ENCODE results near the gene KRT6C.
"Not testable (repeated sequence)": the region's sequence is repeated elsewhere in the genome, so short reads cannot be mapped to it uniquely, and the experiment has no call there.

The KRT6C gene

DNA sequence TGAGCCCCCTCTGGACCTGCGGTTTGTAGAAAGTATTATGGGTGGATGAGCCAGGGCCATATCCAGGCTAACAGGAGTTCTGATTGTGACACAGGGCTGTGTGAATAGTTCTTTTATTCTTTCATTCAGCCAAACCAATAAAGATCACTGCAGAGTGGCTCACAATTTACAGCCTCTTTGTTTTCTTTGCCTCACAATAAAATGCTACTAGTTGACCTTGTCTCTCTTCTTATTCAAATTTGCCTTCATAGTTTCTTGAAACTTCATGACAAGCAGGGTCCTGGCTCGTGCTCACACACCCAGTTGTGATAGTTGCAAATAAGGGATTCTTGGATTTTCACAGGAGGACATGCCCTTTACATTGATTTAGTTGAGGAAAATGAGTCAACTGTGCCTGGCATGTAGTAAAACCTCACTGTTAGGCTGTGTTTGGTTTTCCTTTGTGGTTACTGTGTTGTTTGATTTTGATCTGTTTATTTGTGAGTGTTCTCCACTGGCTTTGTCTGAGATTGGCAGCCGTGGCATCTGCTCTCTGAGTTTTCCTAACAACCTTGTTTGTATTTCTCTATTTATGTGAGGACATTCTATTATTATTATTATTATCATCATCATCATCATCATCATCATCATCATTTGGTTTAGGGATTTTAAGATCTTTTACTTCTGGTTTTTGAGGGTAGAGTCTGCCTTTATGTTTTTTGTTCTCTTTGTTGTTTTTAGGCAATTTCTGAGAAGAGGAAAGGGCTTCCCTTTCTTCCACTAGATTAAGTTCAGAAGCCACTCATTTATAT, 19.0 kb downstream of the KRT6C start:
- DNase-seq = peak; percentile 32

DNA sequence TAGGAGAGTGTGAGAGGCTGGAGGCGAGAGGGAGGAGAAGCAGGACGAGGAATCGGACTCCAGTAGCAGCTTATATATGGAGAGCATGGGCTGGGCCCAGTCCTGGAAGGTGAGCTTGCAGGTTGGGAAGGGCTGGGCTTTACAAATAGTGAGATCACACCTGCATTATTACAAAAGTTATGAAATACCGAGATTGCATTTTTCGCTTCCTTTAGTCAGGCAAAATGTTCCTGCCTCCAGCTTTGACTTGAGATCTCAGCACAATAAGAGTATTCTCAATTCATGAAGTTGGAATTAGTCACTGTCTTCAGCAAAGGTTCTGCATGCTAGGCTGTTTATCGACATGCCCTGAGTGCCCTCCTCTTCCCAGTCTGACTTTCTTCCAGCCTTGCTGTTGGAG, 21.5 kb downstream of the KRT6C start, which contains the start of gene KRT6B:
KRT6B (minus strand) TSS at position 46 of the 400 bp plus-strand sequence. CDS start 68 bp downstream, outside the sequence.
- DNase-seq = no peak

DNA sequence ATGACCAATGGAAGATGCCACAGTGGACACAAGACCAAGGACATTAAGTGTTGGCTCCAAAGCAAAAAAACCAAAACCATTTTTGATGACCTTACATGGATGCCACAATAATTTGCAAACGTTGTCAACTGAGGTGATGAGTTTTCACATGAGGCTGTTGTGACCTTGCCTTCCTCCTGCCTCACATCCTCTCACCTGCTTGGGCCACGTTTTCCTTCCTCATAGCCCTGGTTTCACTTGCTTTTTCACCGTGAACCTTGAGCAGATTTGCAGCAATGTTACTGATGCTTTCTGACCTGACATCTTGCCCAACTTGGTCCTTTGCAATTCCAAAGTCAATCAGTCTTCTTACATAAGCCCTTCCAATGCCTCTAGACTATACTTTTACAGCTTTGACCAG, 25.4 kb downstream of the KRT6C start:
- DNase-seq = no peak

DNA sequence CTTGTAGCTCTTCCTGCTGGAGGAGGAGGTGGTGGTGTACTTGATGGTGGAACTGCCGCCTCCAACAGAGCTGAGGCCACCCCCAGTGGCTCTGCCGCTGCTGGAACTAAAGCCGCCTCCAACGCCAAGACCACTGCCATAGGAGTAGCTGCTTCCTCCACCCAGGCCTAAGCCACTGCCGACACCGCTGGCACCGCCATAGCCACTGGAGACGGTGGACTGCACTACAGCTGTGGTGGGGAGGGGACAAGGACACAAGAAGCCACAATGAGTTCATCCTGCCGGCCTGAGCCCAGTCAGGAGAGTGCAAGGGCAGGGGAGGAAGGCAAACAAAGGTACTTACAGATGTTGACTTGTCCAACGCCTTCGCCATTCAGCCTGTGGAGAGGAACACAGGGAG, 26.4 kb downstream of the KRT6C start:
- not testable (repeated sequence) for DNase-seq

DNA sequence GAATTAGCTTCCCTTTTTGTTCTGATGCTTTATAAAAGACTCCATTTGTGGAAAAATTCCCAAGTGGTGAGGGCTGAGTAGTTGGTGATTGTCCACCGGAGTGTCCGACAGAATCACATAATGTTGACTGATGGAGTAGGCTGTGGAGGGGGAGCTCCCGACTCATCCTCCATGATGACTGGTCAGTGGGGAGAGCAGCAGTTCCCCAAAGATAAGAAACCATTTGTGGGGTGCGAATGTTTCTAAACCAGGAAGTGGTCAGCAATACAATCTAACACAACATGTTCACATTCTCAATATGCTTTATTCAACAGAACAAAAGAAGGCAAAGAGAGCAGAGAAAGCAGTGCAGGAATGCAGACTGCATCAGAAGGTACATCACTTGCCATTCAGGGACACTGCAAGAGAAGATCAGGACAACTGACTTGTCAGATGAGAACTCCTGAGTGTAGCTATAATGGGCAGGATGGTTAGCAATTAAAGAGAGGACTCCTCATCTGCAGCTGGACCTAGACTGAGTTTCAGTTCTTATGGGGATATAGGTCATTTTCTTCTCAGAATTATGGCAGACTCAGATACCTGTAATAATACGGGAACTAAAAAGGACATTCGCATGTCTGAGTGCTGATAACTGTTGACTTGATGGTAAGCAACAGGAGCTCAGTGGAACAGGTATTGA, 27.1 kb downstream of the KRT6C start:
- no peak for DNase-seq

DNA sequence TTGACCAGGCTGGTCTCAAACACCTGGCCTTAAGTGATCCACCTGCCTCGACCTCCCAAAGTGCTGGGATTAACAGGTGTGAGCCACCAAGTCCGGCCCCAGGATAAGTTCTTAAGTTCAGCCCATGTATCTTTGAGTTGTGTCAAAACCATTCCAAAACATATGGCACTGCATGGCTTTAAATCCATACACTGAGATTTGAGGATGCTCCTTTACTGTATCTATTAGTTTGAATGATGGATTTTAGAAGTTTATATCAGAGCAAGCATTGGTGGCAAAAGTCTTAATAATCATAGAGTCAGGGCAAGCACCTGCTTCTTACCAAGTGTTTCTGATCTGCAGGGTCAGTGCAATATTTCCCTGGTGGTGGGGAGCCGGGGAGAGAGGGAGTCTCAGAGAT, 27.7 kb downstream of the KRT6C start:
- no peak for DNase-seq

DNA sequence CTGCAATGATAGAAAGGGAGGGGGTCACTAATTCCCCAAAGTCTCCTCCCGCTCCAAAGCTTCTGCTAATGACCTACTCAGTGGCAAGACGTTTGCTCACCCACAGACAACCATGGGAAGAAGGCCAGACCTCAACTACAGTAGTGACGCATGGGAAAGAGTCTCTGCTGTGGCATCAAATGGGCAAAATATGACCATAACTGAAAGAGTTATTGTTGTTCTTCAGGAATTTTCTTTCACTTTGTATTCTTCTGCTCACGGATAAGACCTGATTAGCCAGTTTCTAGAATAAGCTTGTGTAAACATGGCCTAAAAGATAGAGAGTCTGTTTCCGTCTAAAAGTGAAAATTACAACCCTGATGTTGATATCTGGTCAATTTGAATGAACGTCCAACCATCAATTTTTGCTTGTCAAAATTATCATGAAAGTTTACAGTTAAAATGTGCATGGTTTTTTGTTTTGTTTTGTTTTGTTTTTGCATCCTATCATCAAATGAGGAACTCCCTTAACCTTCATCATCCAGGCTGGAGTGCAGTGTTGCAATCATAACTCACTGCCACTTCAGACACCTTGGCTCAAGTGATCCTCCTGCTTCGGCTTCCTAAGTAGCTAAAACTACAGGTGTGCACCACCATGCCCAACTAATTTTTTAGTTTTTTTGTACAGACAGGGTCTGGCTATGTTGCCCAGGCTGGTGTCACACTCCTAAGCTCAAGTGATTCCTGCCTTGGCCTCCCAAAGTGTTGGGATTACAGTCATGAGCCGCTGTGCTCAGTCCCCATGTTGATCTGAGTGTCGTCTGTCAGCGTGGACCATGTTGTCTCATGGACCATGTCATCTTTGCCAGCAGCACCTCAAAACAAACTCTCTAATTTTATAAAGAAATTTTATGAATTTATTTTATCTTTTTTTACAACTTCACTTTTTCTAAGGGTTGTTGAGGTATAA, 28.7 kb downstream of the KRT6C start:
- peak; percentile 31 for DNase-seq

DNA sequence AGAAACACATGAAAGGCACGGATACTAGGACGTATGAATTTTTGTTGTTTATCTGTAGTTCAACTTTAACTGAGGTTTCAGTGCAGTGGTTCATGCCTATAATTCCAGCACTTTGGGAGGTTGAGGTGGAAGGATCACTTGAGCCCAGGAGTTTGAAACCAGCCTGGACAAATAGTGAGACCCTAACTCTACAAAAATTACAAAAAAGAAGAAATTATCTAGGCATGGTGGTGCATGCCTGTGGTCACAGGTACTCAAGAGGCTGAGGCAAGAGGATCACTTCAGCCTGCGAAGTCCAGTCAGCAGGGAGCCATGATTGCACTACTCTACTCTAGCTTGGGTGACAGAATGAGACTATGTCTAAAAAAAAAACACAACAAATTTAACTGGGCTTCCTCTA, 29.6 kb downstream of the KRT6C start:
- no peak for DNase-seq

DNA sequence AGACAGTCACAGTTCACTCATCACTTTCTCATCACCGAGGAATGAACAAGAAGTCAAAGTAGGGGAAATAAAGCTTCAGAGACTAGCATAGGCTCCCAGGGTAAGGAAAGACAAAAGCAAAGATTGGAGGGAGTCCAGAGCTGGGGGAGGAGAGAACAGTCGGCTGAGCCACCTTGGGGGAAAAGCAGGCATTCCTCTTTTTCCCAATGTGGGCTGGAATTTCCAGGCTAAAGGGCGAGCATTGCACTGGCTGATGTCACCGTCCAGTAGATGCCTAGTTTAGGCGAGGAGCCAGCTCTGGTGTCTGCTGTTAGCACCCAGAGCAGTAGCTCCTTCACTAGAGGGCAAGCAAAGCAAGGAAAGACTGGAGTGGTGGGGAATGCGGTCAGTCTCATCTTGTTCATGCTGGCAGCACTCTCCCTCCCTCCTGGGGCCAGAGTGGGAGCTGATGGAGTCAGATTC, 31.0 kb downstream of the KRT6C start:
- no peak for DNase-seq

DNA sequence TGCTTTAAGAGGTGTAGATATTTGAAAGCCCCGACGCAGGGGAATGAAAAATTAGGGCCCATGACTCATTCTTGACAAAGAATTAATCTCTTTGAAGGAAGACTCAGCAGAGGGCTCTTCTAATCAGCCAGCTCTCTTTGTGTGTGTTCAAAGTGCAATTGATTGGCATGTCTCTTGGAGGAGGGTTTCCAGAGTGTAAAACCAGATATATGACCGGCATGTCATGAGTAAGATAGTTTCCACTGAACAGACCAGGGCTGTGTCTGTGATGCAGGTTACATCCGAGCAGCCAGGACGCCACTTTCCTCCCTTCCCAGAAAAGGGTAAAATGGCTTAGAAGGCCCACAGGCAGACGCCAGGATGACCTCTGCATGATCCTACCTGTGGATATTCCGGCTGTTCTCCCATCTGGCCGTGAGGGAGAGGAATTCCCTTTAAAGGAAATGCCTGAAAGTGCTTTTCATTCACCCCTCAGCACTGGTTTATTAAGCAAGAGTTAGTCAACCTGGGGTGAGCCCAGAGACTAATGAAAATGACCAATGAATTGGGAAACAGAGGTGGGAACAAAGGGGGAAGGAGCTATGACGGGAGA, 32.2 kb downstream of the KRT6C start:
- no peak for DNase-seq

DNA sequence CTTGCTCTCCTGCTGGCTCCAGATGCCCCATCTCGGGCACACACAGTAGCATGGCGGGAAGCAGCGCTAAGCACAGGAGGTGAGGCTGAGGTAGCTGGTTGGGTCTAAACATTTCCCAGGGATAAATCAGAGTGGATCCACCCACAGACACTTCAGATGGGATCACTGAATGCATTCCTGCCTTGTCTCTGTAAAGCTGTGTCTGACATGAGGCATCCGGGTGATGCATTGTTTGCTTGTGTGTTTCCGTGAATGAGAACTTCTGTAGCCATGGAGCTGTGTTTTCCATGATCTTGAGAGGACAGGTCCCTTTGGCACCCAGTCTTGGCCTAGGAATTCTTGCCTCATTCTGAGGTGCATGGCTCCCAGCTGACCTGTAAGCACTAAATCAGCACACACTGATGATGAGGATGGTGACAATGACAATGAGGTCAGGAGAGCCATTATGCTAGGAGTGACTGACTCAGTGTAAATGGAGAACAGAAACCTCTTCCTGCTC, 32.7 kb downstream of the KRT6C start:
- DNase-seq = no peak

DNA sequence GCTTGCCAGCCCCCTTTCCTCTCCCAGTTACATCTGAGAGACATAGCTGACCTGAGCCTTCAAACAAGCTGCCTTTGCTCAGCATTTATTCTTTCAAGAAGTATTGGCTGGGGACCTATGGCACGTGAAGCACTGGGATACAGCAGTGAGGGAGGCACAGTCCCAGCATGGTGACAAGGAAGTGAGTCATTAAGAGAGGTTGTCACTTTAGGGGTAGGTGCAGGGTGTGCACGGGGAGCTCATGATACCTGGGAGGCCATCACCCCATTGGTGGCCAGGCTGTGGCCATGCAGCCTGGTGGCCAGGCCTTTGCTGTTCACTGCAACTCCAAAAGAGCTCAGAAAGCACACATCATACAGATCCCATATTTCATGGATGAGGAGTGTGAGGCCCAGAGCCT, 33.8 kb downstream of the KRT6C start:
- no peak for DNase-seq

DNA sequence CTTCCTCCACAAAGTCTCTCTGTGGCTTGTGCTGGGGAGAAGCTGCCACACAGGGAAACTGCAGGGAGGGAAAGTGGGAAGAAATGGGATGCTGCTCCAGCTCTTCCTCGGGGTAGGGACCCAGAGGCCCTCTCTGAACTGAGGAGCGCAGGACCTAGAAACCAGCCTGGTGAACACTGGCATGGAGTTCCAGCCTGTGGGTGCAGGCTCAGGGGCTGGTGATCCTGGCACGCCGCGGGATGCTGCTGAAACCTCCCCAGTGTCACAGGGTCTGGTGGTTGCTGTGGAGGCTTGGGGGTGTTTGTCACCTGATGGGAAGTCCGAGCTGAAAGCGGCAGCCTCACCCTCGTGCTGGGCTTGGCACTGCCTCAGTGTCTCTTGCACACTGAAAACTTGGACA, 34.2 kb downstream of the KRT6C start:
- no peak for DNase-seq

DNA sequence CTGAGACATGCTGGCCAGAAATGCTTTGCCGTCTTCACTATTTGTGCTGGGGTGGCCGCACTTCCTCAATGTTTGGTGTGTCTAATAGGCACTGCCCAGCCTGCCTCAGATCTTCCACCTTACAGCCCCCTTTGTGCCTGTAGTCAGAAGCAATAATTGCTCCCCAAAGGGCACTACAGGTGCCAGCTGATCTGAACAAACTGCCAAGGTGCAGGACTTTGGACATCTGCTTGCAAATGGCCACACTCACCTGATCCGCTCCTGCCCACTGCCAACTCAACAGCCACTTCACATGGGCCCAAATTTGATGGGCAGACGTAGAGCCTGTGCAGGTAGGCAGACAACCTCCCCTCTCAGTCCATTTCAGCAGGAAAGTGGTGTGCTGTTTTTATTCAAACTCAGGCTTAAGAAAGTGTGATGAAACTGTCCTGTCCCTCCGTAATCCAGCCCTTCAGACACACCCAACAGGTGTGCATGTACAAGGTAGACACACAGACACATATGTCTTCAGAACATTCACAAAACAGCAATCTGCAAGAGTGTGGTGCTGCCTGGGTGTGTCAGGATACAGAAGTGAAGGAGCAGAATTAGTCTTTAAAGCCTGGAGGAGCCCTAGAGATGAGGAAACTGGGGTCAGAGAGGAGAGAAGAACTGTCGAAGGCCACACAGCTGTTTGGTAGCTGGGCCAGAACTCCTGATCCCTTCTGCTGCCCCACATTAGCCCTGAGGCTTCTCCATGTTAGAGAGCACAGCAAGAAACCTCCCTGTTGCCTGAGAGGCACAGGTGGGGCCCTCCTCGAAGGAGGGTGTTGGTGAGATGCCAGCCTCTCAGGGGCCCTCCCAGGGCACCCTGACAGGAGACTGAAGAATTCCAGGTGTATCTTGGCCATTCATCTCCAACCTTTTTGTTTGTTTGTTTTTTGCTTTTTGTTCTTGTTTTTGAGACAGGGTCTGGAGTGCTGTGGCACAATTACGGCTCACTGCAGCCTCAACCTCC, 35.0 kb downstream of the KRT6C start:
- no peak for DNase-seq

DNA sequence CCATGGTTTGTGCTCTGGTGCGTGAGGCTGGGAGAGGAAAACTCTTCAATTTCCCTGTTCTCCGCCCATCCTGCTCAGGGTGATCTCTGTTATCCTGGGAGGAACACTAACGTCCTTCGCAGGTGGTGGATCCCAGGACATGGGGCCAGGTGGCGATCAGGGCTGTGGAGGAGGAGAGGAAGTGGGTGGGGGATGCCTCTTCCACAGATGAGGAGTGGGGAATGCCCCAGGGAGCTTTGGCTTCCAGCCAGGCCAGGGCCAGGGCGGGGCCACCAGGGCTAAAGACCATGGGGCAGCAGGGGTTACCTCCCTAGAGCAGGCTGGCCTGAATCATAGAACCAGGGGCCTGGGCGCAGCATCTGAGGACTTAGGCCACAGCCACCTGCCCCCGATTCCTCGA, 36.1 kb downstream of the KRT6C start:
- no peak for DNase-seq

DNA sequence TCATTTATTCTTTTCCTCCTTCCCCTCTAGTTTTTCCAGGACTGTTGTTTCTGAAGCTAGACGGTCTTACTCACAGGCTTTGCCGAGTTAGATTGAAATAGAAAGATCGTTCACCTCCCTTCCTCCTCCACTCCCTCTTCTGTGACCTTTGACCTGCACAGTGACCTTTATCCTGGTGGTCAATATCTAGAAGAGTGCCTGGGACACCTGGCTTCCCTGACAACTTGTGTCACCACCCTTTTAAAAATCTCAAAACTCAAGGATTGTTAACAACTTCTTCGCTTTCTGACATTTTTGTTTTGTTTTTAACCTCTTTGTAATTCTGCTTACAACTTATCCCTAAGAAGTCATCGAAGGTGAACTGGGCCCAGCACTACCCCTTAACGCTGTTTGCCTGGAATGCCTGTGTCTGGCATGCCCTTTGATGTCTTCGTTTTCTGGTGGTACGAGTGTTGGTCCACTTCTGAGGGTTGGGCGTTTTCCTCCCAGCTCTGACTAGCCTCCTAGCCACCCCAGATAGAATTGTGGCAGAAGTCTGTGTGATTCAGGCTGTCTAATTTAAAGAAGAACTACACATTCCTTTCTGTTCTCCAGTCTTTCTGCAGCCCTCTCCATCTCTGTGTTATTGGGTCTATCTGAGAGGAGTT, 36.7 kb downstream of the KRT6C start:
- DNase-seq = no peak

DNA sequence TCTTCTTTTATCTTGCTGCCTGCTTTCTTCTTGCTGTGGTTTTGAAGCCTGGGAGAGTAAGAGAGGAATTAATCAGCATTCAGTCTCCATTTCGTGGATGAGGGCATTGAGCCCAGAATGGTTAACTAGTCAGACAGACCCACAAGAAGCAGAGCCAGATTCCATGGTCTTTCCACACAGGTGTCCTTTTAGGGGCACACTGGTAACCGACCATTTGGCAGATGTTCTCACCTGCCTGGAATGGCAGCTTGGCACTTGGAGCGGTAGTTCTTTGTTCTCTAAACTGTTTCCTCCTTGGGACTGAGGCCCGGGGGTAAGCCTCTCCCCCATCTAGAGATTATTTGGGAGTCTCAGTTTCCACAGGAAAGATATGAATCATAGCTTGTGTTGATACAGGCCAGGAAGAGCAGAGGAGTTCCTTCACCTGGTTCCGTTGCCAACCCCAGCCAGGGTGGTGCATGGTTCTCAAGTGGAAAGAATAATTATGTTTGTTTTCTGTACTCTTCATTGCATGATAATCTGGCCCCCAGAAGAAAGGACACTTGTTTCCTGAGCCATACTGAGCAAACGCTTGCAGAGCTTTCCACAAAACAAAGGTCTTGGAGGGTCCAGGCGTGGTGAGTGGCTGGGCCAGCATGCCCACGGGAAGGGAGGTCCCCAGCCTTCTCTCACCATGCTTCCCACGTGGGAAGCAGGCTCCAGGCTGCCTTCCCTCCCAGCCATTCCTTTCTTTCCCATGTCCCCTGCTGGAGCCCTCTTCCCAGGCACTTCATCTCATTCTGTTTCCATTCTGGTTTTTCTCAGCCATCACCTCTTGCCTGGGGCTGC, 37.4 kb downstream of the KRT6C start:
- DNase-seq = no peak

DNA sequence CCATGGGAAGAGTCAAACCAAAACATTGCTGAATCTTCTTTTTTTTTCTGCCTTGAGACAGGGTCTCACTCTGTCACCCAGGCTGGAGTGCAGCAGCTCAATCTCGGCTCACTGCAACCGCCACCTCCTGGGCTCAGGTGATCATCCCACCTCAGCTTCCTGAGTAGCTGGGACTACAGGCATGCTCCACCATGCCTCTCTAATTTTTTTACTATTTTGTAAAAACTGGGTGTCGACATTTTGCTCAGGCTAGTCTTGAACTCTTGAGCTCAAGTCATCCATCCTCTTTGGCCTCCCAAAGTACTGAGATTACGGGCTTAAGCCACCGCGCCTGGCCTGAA, 38.0 kb downstream of the KRT6C start:
- no peak for DNase-seq

DNA sequence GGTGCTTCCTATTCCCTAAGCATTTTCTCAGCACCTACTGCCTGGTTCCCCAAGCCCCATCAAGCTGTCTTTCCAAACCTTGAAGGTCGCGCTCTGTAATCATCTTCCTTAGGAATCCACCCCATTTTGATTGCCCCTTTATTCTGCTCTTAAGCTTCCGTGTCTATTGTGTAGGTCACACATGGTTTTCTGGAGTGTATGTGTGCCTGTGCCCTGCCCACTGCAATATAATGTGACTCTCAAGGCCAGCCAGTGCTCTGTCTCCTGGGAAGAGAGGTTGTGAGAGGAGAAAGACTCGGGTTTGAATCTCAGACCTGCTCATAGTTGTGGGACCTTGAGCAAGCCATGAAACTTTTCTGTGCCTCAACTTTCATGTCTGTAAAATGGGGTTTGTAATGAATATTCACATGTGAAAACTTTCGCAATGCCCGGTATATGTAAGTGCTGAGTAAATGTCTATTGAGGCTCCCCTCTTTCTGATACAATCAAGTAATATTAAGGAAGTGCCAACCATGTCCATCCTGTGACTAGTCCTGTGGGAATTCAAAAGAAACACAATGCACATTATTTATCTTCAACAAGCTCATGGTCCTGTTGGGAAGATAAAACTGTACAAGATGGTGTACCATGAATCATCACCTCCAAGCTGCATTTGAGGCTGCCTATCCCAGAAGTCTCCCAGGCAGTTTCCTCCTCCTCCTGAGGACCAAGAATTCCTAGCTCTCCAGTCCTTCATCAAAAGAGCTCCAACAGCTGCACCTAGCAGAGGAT, 38.7 kb downstream of the KRT6C start:
- DNase-seq = no peak

Measured in NCI-H510A treated with DMSO at 0.1 percent for 48 hours (cell line).